HG03066 (cell line): Measurements from ENCODE around the gene B3GALNT1.

Source experiments
- ATAC-seq: cut with Tn5 transposase; IDR thresholded peaks from one replicate; pipeline ENCODE4 v1.9.1; 2021; ENCODE audit warnings: low read depth; ENCODE audit not compliant: unreplicated experiment

B3GALNT1 gene

GRCh38 chr3:161104561-161105551 lies at the start of gene B3GALNT1:
B3GALNT1 (minus strand) TSS chr3:161105349; CDS start chr3:161086754, 18,595 bp downstream.
- peak; percentile 76 for ATAC-seq

GRCh38 chr3:161153480-161153879 lies 48.3 kb upstream of the B3GALNT1 start:
- ATAC-seq = no peak

GRCh38 chr3:161150001-161150525 lies 44.9 kb upstream of the B3GALNT1 start:
- no peak for ATAC-seq

GRCh38 chr3:161149529-161149928 lies 44.4 kb upstream of the B3GALNT1 start:
- ATAC-seq = no peak

- no peak for ATAC-seq
These were observed 43.8 kb upstream of the B3GALNT1 start for GRCh38 chr3:161148832-161149475.

GRCh38 chr3:161142486-161142885 lies 37.3 kb upstream of the B3GALNT1 start:
- ATAC-seq = no peak

GRCh38 chr3:161139686-161140085 lies 34.5 kb upstream of the B3GALNT1 start:
- ATAC-seq = no peak

- no peak for ATAC-seq
These were observed 32.1 kb upstream of the B3GALNT1 start for GRCh38 chr3:161137260-161137659.

GRCh38 chr3:161132391-161132790 lies 27.2 kb upstream of the B3GALNT1 start:
- no peak for ATAC-seq

GRCh38 chr3:161126495-161126894 lies 21.3 kb upstream of the B3GALNT1 start:
- no peak for ATAC-seq

GRCh38 chr3:161117646-161118045 lies 12.5 kb upstream of the B3GALNT1 start:
- no peak for ATAC-seq

- ATAC-seq = no peak
These were observed 3.7 kb upstream of the B3GALNT1 start for GRCh38 chr3:161108840-161109239.

- ATAC-seq = no peak
These were observed 2.2 kb upstream of the B3GALNT1 start for GRCh38 chr3:161107311-161107710.

- ATAC-seq = no peak
These were observed 1.3 kb downstream of the B3GALNT1 start for GRCh38 chr3:161103776-161104385.

- ATAC-seq = no peak
These were observed 3.5 kb downstream of the B3GALNT1 start for GRCh38 chr3:161101609-161102008.

- ATAC-seq = no peak
These were observed 4.2 kb downstream of the B3GALNT1 start for GRCh38 chr3:161100994-161101393.

GRCh38 chr3:161096771-161097367 lies 8.3 kb downstream of the B3GALNT1 start:
- no peak for ATAC-seq

- ATAC-seq = no peak
These were observed 11.3 kb downstream of the B3GALNT1 start for GRCh38 chr3:161093895-161094294.

GRCh38 chr3:161084277-161084676 lies 20.9 kb downstream of the B3GALNT1 start:
- ATAC-seq = no peak

GRCh38 chr3:161083131-161083530 lies 22.0 kb downstream of the B3GALNT1 start:
- ATAC-seq = no peak

GRCh38 chr3:161082063-161082462 lies 23.1 kb downstream of the B3GALNT1 start:
- no peak for ATAC-seq
